Gastrocnemius medialis (tissue), 4 donors: ENCODE results near the gene RAD51B.
"Not testable (repeated sequence)": the region's sequence is repeated elsewhere in the genome, so short reads cannot be mapped to it uniquely, and the experiment has no call there.

Experiments
- POLR2A ChIP-seq, 2 donors: fragments of 450-650 bp; IDR thresholded peaks; one replicate each; pipeline ENCODE4 v1.6.1; 2017; ENCODE audit warnings: antibody characterized with exemption in 2 of 2, mild to moderate bottlenecking in 2 of 2, moderate library complexity in 2 of 2
- TF ChIP-seq, protein P1 (sequence below), 5 experiments: fragments of 450-650 bp in 3 of 5; fragments of 200-600 bp in 2 of 5; sonication (generic) in 2 of 5; IDR thresholded peaks in 4 of 5; conservative IDR thresholded peaks in 1 of 5; 1 replicate in 4 of 5; 2 replicates in 1 of 5; pipeline ENCODE4 v1.5.1; 2016 to 2019; ENCODE audit warnings: antibody characterized with exemption in 5 of 5, mild to moderate bottlenecking in 3 of 5, moderate library complexity in 3 of 5

GRCh38 chr14:67988210-67988609 lies 168.6 kb downstream of the RAD51B start:
- not testable (repeated sequence) for TF ChIP-seq POLR2A (IDR thresholded peaks at IDR 0.05)
- TF ChIP-seq, protein P1, sequence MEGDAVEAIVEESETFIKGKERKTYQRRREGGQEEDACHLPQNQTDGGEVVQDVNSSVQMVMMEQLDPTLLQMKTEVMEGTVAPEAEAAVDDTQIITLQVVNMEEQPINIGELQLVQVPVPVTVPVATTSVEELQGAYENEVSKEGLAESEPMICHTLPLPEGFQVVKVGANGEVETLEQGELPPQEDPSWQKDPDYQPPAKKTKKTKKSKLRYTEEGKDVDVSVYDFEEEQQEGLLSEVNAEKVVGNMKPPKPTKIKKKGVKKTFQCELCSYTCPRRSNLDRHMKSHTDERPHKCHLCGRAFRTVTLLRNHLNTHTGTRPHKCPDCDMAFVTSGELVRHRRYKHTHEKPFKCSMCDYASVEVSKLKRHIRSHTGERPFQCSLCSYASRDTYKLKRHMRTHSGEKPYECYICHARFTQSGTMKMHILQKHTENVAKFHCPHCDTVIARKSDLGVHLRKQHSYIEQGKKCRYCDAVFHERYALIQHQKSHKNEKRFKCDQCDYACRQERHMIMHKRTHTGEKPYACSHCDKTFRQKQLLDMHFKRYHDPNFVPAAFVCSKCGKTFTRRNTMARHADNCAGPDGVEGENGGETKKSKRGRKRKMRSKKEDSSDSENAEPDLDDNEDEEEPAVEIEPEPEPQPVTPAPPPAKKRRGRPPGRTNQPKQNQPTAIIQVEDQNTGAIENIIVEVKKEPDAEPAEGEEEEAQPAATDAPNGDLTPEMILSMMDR (IDR thresholded peaks at IDR 0.05 in 4 of 5, conservative IDR thresholded peaks at IDR 0.05 in 1 of 5) = not testable (repeated sequence)
